K562 (cell line): Measurements from ENCODE around the gene SH3BP2. TPM values are rescaled to one million over a fixed set of nuclear protein-coding genes. Genes with fewer than 3 reads are reported as not detected.

Experiments used
- CBFB ChIP-seq: sonication (generic); formaldehyde crosslinking; IDR thresholded peaks from 2 replicates; pipeline ENCODE4 v1.4.0; 2020; ENCODE audit warnings: mild to moderate bottlenecking, missing genetic modification reagents
- CHD2 ChIP-seq: IDR thresholded peaks from 2 replicates; pipeline ENCODE4 v1.6.1; 2011; ENCODE audit warnings: low read depth, low read length
- FOXP4 ChIP-seq: sonication (generic); formaldehyde crosslinking; IDR thresholded peaks from 2 replicates; pipeline ENCODE4 v1.8.0; 2022; ENCODE audit warnings: mild to moderate bottlenecking, missing genetic modification reagents, borderline replicate concordance
- MTA3 ChIP-seq: fragments of 450-650 bp; formaldehyde crosslinking; IDR thresholded peaks from 2 replicates; pipeline ENCODE4 v1.6.1; 2017; ENCODE audit warnings: mild to moderate bottlenecking, borderline replicate concordance
- NFATC3 ChIP-seq: fragments of 450-650 bp; IDR thresholded peaks from 2 replicates; pipeline ENCODE4 v1.6.1; 2017; ENCODE audit warnings: mild to moderate bottlenecking
- ZBTB1 ChIP-seq: sonication (generic); formaldehyde crosslinking; IDR thresholded peaks from 2 replicates; pipeline ENCODE4 v1.8.1; 2023; ENCODE audit warnings: missing genetic modification reagents, low read depth, mild to moderate bottlenecking, borderline replicate concordance
- ZNF282 ChIP-seq: sonication (generic); formaldehyde crosslinking; IDR thresholded peaks from 2 replicates; pipeline ENCODE4 v1.8.1; 2023; ENCODE audit warnings: missing genetic modification reagents
- ZNF318 ChIP-seq, 2 experiments: fragments of 450-650 bp; IDR thresholded peaks; 2 replicates each; pipeline ENCODE4 v1.6.1; 2016; ENCODE audit warnings: mild to moderate bottlenecking in 2 of 2, borderline replicate concordance in 1 of 2, low read depth in 1 of 2, moderate library complexity in 1 of 2
- polyA plus RNA-seq, 8 experiments: library from polyadenylated mRNA; depleted of rRNA in 4 of 8; stranded (reverse) in 5 of 8; unstranded in 3 of 8; fragments of >200 nt; fragmentation: Nextera tagmentation in 2 of 8; fragmentation: Illumina TruSeq in 1 of 8; extraction: Ambion mirVana in 2 of 8; extraction: Trizol in 1 of 8; gene quantifications; 2 replicates each; pipeline versions ENCODE4 v1.2.1 to v1.2.3, GENCODE V29; 2011 to 2014; ENCODE audit warnings: inconsistent platforms in 1 of 8, missing spikeins in 1 of 8
- total RNA-seq, 7 experiments: library from RNA; depleted of rRNA in 6 of 7; stranded (reverse); fragments of >200 nt in 6 of 7; fragmentation: Illumina TruSeq in 2 of 7; extraction: Trizol in 2 of 7; gene quantifications; 2 replicates each; pipeline versions ENCODE4 v1.2.1 to v1.2.3, GENCODE V29; 2011 to 2021; ENCODE audit warnings: low replicate concordance in 1 of 7
- TF ChIP-seq, protein P1 (sequence below): fragments of 150-350 bp; conservative IDR thresholded peaks from 2 replicates; pipeline ENCODE4 v1.6.1; 2014; ENCODE audit warnings: low read length
- TF ChIP-seq, protein P2 (sequence below): fragments of 450-650 bp; formaldehyde crosslinking; IDR thresholded peaks from 2 replicates; pipeline ENCODE4 v1.4.0; 2020; ENCODE audit warnings: mild to moderate bottlenecking

The SH3BP2 gene
- total and polyA plus RNA-seq, 9 of the 15 experiments (the other 6 are each of a cell fraction or from before 2014, with no cell fraction given) = 0.34 to 16.0 (median 5.1) TPM

DNA sequence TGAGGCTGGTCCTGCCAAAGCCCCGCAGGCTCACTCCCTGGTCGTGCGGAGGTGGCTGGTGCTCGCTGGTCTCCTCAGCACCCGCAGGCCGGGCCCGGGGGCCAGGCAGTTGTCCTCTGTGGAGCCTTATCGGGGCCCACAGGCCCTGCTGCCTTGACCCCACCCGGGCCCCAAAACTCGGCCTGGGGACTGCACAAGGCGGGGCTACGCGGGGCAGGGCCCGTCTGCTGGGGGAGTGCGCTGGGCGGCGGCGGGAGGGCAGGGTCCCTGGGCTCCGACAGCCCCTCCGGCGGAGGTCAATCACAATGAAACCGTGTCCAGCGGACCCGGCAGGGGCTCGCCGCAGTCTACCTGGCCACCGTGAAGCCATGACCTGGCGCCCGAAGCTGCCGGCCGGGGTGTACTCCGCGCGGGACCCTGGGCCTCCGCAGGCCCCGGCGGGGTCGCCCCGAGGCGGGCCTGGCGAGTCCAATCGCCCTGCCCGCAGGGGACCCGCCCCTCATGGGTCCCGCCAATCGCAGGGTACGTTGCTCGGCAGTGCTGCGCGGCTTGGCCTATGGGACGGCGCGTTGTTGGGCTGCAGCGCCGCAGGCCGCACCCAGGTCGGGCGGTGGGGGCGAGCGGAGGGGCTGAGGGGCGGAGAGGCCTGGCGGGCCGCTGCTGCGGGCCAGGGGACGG, 50.5 kb downstream of the SH3BP2 start, which contains the start of gene ADD1 (continued):
- peak; percentile 77; the same call in 1 of the 2 replicates for TF ChIP-seq FOXP4
- TF ChIP-seq ZNF318 (IDR thresholded peaks at IDR 0.05; ENCODE audit: borderline replicate concordance in 1 of 2, low read depth in 1 of 2) = no peak
- no peak for TF ChIP-seq NFATC3
- no peak for TF ChIP-seq ZNF282 (CRISPR knock-in tag)
- TF ChIP-seq, protein P1, sequence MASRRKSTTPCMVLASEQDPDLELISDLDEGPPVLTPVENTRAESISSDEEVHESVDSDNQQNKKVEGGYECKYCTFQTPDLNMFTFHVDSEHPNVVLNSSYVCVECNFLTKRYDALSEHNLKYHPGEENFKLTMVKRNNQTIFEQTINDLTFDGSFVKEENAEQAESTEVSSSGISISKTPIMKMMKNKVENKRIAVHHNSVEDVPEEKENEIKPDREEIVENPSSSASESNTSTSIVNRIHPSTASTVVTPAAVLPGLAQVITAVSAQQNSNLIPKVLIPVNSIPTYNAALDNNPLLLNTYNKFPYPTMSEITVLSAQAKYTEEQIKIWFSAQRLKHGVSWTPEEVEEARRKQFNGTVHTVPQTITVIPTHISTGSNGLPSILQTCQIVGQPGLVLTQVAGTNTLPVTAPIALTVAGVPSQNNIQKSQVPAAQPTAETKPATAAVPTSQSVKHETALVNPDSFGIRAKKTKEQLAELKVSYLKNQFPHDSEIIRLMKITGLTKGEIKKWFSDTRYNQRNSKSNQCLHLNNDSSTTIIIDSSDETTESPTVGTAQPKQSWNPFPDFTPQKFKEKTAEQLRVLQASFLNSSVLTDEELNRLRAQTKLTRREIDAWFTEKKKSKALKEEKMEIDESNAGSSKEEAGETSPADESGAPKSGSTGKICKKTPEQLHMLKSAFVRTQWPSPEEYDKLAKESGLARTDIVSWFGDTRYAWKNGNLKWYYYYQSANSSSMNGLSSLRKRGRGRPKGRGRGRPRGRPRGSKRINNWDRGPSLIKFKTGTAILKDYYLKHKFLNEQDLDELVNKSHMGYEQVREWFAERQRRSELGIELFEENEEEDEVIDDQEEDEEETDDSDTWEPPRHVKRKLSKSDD = no peak
- TF ChIP-seq CHD2 = peak; percentile 83
- TF ChIP-seq MTA3 = 0 out of 2 replicates have a peak, but pooled peaks have one; percentile 56
- TF ChIP-seq, protein P2, sequence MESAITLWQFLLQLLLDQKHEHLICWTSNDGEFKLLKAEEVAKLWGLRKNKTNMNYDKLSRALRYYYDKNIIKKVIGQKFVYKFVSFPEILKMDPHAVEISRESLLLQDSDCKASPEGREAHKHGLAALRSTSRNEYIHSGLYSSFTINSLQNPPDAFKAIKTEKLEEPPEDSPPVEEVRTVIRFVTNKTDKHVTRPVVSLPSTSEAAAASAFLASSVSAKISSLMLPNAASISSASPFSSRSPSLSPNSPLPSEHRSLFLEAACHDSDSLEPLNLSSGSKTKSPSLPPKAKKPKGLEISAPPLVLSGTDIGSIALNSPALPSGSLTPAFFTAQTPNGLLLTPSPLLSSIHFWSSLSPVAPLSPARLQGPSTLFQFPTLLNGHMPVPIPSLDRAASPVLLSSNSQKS (CRISPR knock-in tag) = no peak
- TF ChIP-seq CBFB (CRISPR knock-in tag) = no peak
- no peak; the same call in 1 of the 2 replicates for TF ChIP-seq ZBTB1 (CRISPR knock-in tag)
